GM12864 (cell line): Measurements from ENCODE around the gene AGRN.
"Not testable (repeated sequence)": the region's sequence is repeated elsewhere in the genome, so short reads cannot be mapped to it uniquely, and the experiment has no call there.

Experiments used
- DNase-seq: peaks from one replicate; pipeline ENCODE4 v3.0.0-alpha.2; 2011; ENCODE audit warnings: low read depth
- H3K4me3 ChIP-seq: 2 replicates; pipeline ENCODE4 v1.5.1; 2011; ENCODE audit warnings: mild to moderate bottlenecking, low read depth, low read length, control low read depth
- CTCF ChIP-seq: IDR thresholded peaks from 2 replicates; pipeline ENCODE4 v1.5.1; 2011; ENCODE audit warnings: low read depth, mild to moderate bottlenecking, moderate library complexity, low read length, control low read depth, inconsistent platforms; ENCODE audit errors: missing control alignments

The AGRN gene

DNA sequence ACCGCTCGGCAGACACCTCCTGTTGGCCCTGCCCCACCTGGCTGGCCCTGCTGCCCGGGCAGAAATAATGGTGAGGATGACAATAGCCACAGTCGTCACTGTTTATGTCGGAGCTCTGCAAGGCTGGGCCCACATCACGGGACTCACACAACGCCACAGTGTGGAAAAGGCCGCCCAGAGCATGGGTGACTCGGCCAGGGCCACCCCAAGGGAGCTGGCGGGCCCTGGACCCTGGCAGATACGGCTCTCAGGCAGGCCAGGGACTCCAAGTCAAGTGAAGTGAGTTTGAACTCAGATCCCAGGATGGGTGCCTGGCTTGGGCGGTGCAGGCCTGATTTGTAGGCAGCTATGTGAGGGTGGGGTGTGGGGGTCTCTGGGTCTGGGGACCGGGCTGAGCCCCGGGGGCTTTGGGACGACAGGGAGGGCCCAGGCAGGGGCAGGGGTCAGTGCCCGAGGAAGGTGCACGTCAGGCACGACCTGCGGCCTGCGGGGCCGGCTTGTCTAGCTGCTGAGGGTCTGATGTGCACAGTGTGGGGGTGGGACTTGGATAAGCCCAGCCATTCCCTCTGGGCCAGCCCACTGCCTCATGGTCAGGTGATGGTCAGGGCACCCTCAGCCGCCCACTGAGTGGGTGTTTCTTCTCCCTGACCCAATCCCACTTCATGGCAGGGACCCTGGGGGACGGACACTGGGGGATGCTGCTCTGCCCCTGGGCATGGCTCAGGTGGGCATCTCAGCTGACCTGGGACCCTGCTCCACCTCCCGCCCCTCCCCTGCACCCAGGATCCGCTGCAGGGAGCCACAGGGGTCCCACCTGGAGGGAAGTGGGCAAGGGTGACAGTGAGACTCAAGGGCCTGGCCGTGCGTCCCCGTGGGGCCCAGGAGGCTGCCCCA lies 53.2 kb downstream of the AGRN start:
- DNase-seq, result no peak
- H3K4me3 ChIP-seq, result no peak overlapping the region
- TF ChIP-seq CTCF, result no peak

DNA sequence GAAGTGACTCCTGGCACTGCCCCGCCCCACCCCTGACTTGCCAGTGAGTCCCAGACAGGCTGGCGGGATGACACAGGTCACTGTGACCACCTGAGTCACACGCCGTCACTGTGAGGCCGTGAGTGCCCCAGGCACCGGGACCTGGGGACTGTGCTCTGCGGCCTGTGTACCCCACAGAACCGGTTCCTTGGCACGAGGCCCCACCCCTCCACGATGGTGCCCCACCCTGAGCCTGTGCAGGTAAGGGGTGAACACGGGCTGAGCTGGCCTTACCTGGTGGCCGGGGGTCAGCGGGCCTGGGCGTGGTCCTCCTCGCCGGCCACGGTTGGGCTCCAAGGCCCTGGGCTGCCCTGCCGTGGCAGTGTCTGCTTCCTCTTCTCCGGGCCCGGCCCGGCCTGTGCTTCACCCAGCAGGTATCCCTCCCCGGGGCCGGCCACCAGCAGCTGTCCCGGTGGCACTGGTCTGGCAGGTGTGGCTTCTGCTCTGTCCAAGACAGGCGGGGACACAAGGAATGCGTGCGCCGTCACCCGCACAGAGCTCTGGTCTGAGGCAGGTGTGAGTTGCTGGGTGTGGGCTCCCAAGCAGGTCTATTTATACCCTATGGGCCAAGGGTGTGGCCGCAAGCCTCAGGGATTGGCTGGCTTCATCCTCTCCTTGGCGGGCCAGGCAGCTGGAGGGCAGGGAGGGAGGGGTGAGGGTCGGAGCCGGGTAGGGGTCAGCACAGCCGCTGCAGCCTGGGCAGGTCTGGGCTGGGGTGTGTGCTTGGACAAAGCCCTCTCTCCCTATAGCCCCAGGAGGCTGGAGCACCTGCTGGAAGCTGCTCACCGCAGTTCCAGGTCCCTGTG lies 54.0 kb downstream of the AGRN start, which contains the start of gene RNF223:
TSS of gene RNF223 (minus strand) at position 564 of the 845 bp plus-strand sequence. CDS start 1,740 bp downstream, outside the sequence.
- no peak within 1 kb of the TSS for H3K4me3 ChIP-seq
- no peak for DNase-seq
- no peak for TF ChIP-seq CTCF

- H3K4me3 ChIP-seq, result no peak overlapping the region
- no peak for DNase-seq
- no peak for TF ChIP-seq CTCF
Measured at GRCh38 chr1:1074631-1075147, 54.8 kb downstream of the AGRN start.

DNA sequence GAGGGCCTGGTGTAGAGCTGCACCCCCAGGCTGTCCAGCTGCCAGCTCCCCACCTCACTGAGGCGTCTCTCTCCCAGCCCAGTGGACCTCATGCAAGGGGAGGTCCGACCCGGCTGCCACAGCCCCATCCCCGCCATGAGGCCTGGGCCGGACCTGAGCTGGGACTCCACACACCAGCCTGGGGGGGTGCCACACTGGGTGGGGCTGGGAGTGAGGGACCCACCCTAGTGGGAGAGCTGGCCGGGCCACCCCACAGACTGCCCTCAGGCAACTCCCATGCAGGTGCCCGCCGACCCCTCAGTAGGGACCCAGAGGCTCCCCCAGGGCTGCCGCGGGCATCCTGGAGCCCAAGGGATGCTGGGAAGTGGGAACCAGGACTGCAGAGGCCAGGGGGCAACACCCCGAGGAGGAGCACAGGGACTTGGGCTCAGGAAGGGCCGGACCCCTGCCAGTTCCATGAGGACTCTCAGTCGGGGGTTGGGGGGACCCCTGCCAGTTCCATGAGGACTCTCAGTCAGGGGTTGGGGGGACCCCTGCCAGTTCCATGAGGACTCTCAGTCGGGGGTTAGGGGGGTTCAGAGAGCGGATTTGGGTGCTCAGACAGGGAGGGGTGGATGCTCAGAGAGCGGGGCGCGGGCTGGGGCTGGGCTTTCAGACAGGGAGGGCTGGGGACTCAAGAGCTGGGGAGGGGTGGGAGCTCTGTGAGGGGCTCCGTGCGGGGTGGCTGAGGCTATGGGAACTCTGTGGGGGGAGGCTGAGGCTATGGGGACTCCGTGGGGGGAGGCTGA lies 55.4 kb downstream of the AGRN start:
- no peak overlapping the region for H3K4me3 ChIP-seq
- no peak for TF ChIP-seq CTCF
- no peak for DNase-seq

DNA sequence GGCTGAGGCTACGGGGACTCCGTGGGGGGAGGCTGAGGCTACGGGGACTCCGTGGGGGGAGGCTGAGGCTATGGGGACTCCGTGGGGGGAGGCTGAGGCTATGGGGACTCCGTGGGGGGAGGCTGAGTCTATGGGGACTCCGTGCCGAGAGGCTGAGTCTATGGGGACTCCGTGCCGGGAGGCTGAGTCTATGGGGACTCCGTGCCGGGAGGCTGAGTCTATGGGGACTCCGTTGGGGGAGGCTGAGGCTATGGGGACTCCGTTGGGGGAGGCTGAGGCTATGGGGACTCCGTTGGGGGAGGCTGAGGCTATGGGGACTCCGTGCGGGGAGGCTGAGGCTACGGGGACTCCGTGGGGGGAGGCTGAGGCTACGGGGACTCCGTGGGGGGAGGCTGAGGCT lies 57.5 kb downstream of the AGRN start:
- not testable (repeated sequence) for DNase-seq, H3K4me3 ChIP-seq

DNA sequence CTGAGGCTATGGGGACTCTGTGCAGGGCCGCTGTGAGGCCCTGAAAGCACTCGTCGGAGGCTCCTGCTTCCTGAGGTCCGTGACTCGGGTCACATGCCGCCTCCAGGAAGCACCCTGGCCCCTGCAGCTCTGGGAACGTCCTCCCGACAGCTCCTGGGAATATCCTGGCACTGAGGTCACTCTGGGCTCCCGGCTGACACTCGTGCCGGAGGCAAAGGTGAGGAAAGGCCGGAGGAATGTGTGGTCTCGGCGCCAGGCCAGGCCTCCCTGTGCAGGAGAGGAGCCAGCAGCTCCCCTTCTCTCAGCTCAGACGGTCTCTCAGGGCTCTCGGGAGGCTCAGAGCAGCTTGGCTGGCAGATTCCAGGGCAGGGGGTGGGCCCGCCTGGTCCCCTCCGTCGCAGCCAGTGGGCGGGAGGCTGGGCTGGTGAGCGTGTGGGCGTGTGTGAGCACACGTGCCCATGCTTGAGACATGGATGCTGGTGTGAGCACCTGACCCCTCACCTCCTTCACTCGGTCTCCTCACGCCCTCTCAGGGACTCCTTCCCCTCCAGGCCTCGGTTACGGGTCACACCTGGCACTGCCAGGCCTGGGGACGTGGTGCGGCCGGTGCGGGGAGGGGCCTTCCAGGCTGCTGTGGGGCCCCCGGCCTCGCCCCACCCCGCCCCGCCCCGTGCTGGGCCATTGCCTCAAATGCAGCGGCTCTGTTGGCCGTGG lies 59.6 kb downstream of the AGRN start:
- DNase-seq, result no peak
- TF ChIP-seq CTCF, result no peak
- H3K4me3 ChIP-seq, result no peak overlapping the region
